CD4-positive, alpha-beta T cell treated with Interleukin-6 at 100 ng/mL for 8 hours (primary cell): ENCODE measurements around the gene OR2T34.
"Not testable (repeated sequence)": the region's sequence is repeated elsewhere in the genome, so short reads cannot be mapped to it uniquely, and the experiment has no call there.

Experiments
- DNase-seq: peaks from one replicate; pipeline ENCODE4 v3.0.0-alpha.2; 2020; ENCODE audit warnings: mixed read lengths, low spot score

Gene OR2T34

GRCh38 chr1:248574657-248575056 is at the start of gene OR2T34:
OR2T34 (minus strand) TSS chr1:248574757; CDS start chr1:248574757, 0 bp downstream.
- DNase-seq, result not testable (repeated sequence)

DNA sequence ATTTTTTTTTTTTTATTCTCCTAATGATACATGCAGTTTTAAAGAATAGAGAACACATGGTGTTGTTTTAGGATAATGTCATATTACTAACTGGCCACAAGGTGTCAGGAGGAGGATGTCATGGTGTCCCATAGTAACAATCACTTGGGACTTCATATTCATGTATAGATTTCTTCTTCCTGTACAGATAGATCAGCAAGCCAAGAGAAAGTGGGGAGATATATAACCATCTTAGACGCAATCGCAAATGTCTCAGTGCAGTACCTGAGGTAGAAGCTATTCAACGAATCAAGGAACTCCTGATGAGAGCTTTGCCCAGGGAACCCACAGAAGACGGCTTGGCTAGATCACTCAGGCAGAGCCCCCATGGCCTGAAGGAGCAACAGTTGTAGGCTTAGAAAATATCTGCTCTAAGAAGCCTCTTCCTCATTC is 48.0 kb upstream of the OR2T34 start:
- DNase-seq, result peak; percentile 14

DNA sequence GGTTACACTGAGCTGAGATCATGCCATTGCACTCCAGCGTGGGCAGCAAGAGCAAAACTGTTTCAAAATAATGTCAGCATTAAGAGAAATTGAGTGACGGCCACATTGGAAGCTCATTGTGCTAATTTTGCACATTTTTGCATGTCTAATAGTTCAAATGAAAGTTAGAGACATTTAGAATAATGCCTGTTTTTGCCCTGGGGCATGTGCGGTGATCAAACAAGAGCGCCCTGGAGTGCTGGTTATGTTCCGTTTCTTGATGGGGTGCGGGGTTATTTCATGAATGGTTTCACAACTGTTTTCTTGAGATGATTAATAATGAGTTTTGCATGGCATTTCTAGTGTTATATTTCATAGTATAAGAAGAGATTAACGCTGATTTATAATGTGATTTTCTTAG is 47.2 kb upstream of the OR2T34 start:
- DNase-seq, result no peak

DNA sequence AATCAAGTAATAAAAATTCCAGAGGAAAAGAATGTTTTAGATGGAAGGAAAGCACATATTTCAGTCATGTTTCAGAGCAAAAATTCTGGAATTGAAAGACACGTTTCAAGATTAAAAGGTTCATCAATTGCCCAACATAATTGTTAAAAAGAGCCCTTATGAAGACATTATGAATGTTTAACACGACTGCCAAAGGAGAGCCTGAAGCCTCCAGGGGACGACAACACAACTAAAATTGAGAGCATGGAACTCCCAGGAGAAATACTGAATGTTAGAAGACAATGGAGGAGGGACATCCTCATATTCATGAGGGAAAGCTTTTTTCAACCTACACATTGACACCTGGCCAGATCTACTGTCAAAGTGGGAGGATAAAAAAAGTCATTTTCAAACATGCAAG is 44.3 kb upstream of the OR2T34 start:
- peak; percentile 3 for DNase-seq

- DNase-seq, result no peak
Measured at GRCh38 chr1:248618119-248618518, 43.6 kb upstream of the OR2T34 start.

GRCh38 chr1:248613742-248614141 is 39.2 kb upstream of the OR2T34 start:
- DNase-seq, result no peak

DNA sequence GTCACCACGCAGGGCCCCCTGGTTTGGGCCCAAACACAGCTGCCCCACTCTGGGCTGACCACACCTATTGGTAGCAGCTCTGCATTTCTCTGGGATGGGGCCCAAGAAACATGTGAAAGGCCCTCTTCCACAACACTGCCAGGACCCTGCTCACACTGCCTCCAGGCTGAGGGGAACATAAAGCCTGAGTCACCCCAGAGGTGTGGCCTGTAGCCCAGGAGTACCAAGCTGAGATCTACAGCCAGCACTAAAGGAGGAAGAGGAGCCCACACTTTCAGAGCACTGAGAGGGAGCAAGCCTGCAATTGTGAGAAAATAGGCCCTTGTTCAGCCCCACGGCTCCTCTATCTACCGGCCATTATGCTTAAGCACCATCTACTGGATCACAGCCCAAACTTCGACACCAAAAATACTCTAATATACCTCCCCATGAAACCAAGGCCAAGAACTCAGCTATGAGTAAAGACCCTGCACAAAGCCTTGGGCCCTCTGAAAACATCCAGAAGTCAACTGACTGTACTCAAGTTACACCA is 37.4 kb upstream of the OR2T34 start:
- DNase-seq, result no peak

DNA sequence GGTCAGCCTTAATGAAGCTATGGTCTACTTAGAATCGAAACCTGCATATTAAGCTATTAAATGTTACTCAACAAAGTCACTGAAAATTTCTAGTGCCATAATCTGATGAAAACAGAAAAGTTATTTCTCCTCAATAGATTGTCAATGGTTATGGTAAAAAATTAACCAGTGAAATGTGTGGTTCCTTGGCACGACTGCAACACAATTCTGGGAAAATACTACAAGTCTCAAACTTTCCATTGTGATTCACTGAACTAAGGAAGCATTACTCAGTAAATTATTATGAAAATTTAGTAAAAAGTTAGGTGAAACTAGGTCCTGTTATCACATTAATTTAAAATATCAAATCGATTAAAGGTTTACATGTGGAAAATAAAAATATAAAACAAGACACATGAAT is 35.7 kb upstream of the OR2T34 start:
- DNase-seq, result no peak

- DNase-seq, result no peak
Measured at GRCh38 chr1:248599396-248599795, 24.8 kb upstream of the OR2T34 start.

DNA sequence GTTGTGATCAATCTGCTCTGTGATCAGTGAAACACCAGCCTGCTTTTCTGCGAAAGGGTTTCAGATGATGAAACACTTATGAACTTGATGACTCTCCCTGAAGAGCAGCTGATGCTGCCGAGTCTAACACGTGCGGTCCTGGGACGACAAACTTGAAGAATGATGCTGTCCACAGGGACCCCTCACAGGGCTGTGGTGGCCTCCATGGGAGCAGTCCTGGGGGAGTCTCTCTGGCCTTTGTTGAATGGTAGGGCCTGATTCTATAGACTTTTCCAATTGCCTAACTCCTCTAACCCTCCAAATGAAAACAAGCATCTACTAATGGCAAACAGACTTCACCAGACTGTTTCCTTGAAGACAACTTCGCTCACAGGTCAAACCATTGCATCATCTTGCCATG is 23.0 kb upstream of the OR2T34 start, which contains the start of gene OR2T10:
Gene OR2T10 (minus strand): TSS at position 112 of the 400 bp plus-strand sequence. CDS start 3,932 bp downstream, outside the sequence.
- no peak for DNase-seq

- DNase-seq, result no peak
Measured at GRCh38 chr1:248596615-248597014, 22.1 kb upstream of the OR2T34 start.

DNA sequence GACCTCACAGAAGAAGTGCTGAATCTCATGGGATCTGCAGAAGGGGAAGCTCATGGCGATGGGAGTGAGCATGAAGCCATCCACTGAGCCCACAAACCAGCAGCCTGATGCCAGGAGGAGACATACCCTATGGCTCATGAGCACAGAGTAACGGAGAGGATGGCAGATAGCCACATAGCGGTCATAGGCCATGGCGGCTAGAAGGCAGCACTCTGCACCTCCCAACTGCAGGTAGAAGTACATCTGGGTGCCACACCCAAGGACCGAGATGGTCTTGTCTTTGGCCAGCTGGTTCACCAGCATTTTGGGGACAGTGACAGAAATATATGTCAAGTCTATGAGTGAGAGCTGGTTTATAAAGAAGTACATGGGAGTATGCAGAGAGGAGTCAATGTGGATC is 18.7 kb upstream of the OR2T34 start:
- no peak for DNase-seq

- DNase-seq, result no peak
Measured at GRCh38 chr1:248592655-248593054, 18.1 kb upstream of the OR2T34 start.

GRCh38 chr1:248590055-248590454 is 15.5 kb upstream of the OR2T34 start:
- no peak for DNase-seq

GRCh38 chr1:248589334-248589733 is 14.8 kb upstream of the OR2T34 start:
- no peak for DNase-seq

DNA sequence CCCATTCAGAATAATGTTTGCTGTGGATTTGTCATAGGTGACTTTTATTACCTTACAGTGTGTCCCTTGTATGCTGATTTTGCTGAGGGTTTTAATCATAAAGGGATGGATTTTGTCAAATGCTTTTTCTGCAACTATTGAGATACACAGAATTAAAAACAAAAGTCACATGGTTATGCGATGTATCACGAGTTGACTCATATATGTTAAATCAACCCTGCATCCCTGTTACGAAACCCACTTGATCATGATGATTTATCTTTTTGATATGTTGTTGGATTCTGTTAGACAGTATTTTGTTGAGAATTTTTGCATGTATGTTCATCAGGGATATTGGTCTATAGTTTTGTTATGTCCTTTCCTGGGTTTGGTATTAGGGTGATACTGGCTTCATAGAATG is 10.7 kb upstream of the OR2T34 start:
- no peak for DNase-seq

DNA sequence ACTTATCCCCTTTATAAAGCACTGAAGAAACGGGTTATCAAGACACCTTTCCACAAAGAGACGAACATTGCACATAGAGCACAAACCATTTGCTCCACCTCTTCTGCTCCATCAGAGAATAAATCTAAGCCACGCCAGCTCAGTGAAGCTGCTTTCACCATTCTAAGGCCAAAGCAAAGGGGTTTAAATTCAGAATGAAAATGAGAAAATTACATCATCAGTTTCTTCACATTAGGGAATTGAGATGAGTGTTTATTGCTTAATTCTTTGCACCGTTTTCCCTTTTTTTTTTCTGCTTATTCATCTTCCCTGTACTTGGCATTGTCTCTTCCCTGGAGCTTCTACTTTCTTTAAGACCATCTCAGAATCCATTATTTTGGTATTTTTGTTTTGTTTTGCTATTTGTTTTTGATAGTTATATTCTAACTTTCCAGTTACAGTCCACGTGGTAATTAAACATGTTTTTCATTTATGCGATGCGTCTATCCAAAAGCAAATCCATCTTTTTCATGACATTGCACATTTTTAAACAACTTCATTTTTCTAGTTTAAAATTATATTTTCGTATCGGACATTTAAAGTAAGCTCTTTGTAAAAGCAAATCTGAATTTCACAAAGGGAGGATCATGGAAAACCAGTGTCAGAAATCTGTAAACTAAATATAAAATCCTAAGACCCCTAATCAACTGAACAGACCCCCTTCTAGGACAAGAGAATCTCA is 1.9 kb upstream of the OR2T34 start:
- DNase-seq, result no peak

- DNase-seq, result not testable (repeated sequence)
Measured at GRCh38 chr1:248573856-248574255, 701 bp downstream of the OR2T34 start.

DNA sequence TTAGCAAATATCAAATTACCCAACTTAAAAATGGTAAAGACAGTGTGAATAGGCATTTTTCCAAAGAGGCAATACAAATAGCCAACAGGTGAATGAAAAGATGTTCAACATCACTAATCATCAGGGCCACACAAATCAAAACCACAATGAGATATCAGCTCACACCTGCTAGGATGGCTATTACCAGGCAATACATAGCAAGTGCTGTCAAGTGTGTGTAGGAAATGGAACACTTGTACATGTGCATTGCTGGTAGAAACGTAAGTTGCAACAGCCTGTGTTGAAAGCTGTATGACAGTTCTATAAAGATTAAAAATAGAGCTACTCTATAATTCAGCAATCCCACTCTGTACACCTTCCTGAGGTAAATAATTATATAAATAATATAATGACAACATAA is 2.5 kb downstream of the OR2T34 start:
- DNase-seq, result not testable (repeated sequence)

GRCh38 chr1:248570811-248571210 is 3.7 kb downstream of the OR2T34 start:
- not testable (repeated sequence) for DNase-seq

DNA sequence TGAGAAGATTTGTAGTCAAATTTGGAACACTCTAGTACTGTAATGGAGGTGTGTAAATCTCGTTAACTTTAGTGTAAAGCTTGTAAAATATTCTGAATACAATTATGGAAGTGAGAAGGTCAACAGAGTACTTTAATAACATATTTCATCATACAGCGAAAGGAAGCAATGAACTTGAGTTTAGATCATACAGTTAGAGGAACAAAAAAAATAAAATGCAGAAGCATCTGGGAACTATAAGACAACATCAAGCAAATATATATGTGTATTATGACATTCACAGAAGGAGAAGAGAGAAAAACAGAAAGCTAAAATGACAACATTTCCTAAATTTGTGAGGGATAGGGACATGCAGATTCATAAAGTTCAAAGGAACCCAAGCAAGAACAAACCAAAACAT is 5.5 kb downstream of the OR2T34 start:
- not testable (repeated sequence) for DNase-seq

- DNase-seq, result peak; percentile 1
Measured at GRCh38 chr1:248565530-248566373, 8.8 kb downstream of the OR2T34 start.

- DNase-seq, result not testable (repeated sequence)
Measured at GRCh38 chr1:248562672-248563071, 11.9 kb downstream of the OR2T34 start, which contains the start of gene OR2T29. OR2T29 (minus strand) TSS chr1:248562772; CDS start chr1:248559491, 3,281 bp downstream.
